HG02885 (cell line): ENCODE results near the gene RPL27.
A peak's percentile ranks its signal among the peaks of the same experiment; 100 is the strongest.

Experiments
- ATAC-seq: cut with Tn5 transposase; IDR thresholded peaks from one replicate; pipeline ENCODE4 v1.9.1; 2021; ENCODE audit warnings: mild to moderate bottlenecking; ENCODE audit not compliant: unreplicated experiment, poor library complexity

RPL27 gene

GRCh38 chr17:43019418-43019817 is 21.2 kb downstream of the RPL27 start:
- no peak for ATAC-seq

- no peak for ATAC-seq
Measured at GRCh38 chr17:43020030-43020621, 21.9 kb downstream of the RPL27 start.

DNA sequence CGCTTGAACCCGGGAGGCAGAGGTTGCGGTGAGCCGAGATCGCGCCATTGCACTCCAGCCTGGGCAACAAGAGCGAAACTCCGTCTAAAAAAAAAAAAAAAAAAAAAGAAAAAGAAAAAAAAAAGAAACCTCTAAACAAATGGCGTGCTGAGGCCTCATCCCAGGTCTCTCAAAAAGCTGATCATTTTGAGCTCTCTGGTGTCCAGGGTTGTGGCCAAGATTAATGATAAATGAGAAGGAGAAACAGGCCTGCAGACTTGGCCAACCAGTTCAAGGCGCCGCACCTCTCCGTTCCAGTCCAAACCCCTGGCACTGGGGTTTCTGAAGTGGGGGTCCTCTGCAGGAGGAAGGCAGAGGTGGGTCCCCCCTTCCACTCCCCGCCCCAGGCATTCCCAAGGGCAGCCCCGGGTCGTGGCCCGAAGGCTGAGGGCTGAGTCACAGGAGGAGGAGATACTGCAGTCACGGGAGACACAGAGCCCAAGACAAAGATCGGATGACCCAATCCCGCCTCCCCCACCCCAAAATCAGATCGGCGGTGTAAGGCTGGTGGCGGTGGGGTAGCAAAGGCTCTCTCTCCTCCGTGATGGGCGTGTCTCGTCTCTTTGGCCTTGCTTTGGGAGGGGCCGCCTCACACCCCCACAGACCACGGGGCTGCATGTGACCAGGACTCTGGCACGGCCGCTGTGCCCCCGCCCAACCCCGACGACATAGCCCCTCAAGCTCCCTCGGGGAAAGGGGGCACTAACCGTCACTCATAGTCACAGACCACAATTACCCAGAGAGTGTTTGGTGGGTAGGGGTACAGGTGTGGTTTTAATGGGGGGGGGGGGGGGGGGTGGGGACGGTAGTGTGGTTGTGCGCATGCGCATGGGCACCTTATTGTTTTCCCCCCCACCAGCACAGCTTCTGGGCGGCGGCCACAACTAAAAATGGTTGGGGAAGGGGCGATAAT is 22.8 kb downstream of the RPL27 start:
- ATAC-seq, result no peak

DNA sequence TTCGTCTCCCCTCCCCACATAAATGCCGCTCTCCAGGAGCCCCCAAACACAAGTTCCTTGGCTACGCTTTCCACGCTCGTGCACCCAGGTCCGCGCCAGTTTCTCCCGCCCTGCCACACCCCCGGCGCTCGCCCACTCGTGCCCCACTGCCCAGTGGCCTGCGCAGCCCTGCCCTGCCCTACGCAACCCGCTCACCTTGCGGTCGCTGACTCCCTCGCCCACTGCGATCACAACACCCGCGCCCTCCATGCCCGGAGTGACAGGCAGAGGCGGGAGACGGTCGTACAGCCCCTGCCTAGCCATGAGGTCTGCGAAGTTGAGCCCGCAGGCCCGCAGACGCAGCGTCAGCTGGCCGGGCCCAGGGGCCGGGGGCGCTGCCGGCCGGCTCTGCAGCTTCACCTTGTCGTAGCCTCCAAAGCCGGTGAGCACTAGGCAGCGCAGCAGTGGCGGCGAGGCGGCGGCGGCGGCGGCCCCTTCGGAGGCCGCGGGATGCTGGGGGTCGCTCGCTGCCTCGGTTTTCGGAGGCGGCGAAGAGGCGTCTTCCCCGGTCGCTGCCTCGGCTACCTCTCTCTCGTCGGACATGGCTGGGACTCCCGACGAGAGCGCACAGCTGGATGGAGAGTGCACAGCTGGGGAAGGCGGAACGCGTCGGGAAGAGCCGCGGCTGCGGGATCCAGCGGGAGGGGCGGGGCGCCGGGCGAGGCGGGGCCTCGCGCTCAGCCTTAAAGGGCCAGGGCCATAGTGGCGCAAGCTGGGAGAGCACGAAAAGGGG is 23.7 kb downstream of the RPL27 start, which contains the start of gene VAT1:
Gene VAT1 (minus strand): TSS at position 645 of the 772 bp plus-strand sequence. CDS start 63 bp downstream, at position 582.
- ATAC-seq, result peak; percentile 43

- ATAC-seq, result peak; percentile 38
Measured at GRCh38 chr17:43024407-43025289, 26.4 kb downstream of the RPL27 start, which contains the start of gene RND2. Gene RND2, plus strand, starts transcription at chr17:43025231. Its CDS starts 117 bp downstream, at chr17:43025348.

GRCh38 chr17:43025290-43025657 is 27.1 kb downstream of the RPL27 start:
- no peak for ATAC-seq

GRCh38 chr17:43025766-43026537 is 27.7 kb downstream of the RPL27 start:
- ATAC-seq, result no peak

GRCh38 chr17:43026595-43026994 is 28.4 kb downstream of the RPL27 start:
- ATAC-seq, result no peak

DNA sequence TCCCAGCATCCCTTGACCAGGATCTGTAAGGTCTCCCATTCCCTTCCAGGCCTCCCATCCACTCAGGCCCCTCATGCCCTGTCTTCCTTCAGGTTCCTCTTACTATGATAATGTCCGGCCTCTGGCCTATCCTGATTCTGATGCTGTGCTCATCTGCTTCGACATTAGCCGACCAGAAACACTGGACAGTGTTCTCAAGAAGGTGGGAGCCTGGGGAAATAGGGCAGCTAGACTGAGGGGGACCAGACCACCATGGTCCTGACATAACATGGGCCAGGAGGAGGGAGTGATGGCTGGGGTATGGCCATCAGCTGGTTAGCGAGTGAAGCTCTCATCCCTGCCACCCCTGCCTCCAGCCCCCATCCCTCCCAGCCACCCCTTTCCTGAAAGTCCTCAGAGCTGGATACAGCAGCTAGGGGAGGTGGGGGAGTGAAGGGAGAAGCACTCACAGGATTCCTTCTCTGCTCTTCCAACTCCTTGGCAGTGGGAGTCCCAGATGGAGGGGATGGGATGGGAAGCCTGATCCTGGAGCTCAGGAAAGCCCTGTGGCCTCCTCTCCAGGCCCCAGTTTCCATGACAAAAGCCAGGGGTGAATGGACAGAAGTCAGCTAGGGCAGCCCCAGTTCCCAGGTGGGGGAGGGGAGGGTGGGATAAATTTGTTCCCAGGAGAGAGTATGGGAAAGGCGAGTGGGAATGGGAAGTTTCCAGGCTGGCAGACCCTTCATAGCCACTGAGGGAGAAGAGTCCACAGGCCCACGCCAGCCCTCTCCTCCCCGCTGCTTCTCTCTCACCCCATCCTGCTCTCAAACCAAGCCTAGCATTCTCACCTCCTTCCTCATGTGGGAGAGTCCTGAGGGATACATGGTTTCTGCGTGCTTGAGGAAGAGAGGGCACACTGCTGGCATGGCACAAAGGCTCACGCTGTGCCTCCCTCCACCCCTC is 29.1 kb downstream of the RPL27 start:
- no peak for ATAC-seq

- ATAC-seq, result no peak
Measured at GRCh38 chr17:43028221-43028861, 30.1 kb downstream of the RPL27 start.

- no peak for ATAC-seq
Measured at GRCh38 chr17:43030137-43030767, 32.0 kb downstream of the RPL27 start.

DNA sequence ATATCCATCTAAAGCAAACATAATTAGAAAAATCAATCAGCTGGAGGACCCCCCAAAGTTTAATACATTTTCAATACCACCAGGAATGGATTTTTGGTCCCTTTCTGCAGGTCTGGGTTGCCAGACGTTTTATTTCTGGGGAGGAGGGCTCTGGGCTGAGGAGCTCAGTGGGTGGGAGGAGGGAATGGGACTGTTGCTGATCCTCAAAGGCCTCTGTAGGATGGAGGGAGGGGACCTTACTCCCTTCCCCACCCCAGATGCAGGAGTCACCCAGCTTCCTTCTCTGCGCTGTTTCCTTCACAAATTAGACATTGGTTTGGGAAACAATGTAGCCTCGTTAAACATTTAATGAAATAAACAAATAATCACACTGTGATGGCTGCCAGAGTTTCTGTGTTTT is 33.4 kb downstream of the RPL27 start:
- ATAC-seq, result no peak

GRCh38 chr17:43033948-43034881 is 36.0 kb downstream of the RPL27 start:
- no peak for ATAC-seq

DNA sequence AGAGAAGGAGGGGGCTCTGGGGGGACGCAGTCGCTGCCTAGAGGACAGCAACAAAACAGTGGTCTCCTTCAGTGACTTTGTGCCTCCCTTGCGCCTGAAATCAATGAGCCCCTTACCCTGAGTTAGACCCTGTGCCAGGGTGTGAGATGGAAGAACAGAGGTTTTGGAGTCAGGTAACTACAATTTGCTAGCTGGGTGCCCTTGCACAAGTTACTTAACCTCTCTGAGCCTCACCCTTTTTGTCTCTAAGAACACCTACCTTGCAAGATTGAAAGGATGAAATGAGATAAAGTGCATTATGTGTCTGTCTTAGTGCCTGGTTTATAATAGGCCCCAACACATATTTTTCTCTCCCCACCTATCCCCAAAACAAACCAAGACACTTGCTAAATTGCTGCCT is 36.7 kb downstream of the RPL27 start:
- ATAC-seq, result no peak

GRCh38 chr17:43039646-43040045 is 41.4 kb downstream of the RPL27 start:
- ATAC-seq, result no peak

DNA sequence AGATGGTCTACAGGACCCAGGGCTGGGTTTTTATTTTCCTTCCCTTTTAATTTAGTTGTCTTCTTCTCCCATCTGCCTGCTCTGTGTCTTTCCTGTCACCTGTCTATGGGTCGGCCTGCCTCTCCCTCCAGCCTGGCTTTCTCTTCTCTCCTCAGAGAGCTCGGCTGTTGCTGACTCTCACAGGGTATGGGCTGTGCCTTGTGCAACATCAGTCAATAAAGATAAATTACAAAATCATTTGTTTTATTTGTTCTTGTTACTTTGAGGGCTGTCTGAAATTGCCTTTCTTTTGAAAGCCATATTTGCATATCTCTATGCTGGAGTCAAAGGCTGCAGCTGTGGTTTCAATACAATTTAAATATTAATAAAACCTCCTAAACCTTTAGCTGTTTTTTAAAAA is 42.4 kb downstream of the RPL27 start:
- no peak for ATAC-seq
